Epithelial cell of proximal tubule (primary cell): Measurements from ENCODE around the gene WNK1. TPM values are rescaled to one million over a fixed set of nuclear protein-coding genes. Genes with fewer than 3 reads are reported as not detected.

ENCODE experiments used
- DNase-seq: peaks from one replicate; pipeline ENCODE4 v3.0.0-alpha.2; 2011; ENCODE audit warnings: low read depth
- H3K4me3 ChIP-seq: 2 replicates; pipeline ENCODE4 v1.5.1; 2011; ENCODE audit warnings: low read depth, mild to moderate bottlenecking, low read length
- CTCF ChIP-seq: conservative IDR thresholded peaks from 2 replicates; pipeline ENCODE4 v1.5.1; 2012; ENCODE audit warnings: low read depth, mild to moderate bottlenecking, low read length
- total RNA-seq: library from RNA; depleted of rRNA; stranded (reverse); fragments of >200 nt; gene quantifications from 2 replicates; pipeline ENCODE4 v1.2.3, GENCODE V29; 2015

WNK1 gene
- total RNA-seq, 1 donor from 2014 or later: 53.4 TPM

- no peak for TF ChIP-seq CTCF
- no peak overlapping the region for H3K4me3 ChIP-seq
- no peak for DNase-seq
Observed at GRCh38 chr12:749751-750270, 2.6 kb upstream of the WNK1 start.

DNA sequence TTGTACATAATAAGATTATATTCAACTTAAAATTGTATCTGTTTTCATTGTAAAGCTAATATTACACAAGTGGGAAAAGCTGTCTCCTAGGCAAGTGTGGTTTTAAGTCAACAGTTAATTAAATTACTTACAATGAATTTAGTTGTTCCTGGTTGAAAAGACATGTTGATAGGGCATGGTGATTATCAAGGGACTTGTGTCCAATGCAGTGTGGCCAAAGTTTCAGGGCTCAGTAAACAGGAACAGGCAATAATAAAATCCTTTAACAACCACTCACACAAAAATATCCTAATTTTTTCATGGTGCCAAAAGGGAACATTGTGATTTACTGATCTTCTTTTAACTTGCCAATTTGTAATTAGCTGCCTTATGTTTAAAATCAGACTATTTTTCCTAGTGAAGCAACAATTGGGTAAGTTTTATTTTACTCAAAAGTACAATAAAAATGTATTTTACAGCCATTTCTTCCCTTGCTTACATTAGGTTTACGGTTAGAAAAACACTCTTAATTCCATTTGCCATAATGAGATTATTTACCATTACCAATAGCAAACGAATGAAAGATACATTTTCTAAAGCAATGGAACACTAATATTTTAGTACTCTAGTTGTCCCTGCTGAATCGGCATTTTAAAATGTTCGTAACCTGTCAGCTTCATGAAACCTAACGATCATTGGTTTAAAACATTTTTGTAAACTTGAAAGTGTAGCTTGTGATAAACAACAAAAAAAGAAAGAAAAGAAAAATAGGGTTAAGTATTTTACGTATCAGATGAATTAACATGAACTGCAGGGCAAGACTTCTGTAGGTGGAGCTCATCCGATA lies 1.8 kb upstream of the WNK1 start:
- DNase-seq: no peak

DNA sequence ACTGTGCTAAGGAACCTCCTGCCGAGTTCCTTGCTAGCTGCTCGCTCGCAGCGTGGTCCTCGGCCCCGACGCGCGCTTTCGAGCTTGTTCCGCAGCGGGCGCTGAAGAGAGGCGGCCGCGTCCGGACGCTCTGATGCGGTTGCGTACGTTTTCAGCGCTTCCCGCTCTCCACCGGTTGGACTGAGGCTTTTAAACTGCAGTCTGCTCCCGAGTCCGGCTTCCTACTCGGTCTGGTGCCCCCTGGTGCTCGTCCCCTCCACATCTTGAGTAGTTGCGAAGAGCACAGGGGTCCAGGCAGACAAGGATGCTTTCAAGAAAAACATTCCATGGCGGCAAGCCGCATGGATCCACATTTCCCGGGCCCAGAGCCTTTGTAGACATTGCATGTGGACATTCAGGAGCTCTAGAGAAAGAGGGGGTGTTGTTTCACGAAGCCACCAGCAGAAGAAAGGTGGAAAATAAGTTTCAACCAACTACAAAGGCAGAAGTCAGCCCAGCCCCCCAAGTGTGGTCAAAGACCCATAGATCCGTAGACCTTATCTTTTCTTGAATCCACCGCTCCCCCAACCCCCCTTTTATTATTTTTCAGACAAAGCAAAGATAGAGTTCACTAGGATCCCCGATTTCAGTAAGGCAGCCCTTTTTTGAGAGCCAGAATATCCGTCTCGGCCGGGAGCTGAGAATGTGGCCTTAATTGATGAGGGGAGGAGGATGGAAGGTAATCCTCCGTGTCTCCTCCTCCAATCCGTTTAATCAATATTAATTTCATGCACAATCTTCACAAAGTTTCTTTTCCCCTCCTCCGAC lies 984 bp upstream of the WNK1 start:
- peak; percentile 80 for TF ChIP-seq CTCF
- DNase-seq: peak; percentile 66

More for the DNA sequence above, 1.8 kb upstream of the WNK1 start:
- peak overlapping the region; percentile 59 for H3K4me3 ChIP-seq
- no peak for TF ChIP-seq CTCF

GRCh38 chr12:752695-753610 lies 574 bp downstream of the WNK1 start:
- no peak for DNase-seq
- no peak for TF ChIP-seq CTCF
- H3K4me3 ChIP-seq: peak overlapping the region; percentile 89

More for the DNA sequence above, 984 bp upstream of the WNK1 start:
- peak overlapping the region; percentile 59 for H3K4me3 ChIP-seq

DNA sequence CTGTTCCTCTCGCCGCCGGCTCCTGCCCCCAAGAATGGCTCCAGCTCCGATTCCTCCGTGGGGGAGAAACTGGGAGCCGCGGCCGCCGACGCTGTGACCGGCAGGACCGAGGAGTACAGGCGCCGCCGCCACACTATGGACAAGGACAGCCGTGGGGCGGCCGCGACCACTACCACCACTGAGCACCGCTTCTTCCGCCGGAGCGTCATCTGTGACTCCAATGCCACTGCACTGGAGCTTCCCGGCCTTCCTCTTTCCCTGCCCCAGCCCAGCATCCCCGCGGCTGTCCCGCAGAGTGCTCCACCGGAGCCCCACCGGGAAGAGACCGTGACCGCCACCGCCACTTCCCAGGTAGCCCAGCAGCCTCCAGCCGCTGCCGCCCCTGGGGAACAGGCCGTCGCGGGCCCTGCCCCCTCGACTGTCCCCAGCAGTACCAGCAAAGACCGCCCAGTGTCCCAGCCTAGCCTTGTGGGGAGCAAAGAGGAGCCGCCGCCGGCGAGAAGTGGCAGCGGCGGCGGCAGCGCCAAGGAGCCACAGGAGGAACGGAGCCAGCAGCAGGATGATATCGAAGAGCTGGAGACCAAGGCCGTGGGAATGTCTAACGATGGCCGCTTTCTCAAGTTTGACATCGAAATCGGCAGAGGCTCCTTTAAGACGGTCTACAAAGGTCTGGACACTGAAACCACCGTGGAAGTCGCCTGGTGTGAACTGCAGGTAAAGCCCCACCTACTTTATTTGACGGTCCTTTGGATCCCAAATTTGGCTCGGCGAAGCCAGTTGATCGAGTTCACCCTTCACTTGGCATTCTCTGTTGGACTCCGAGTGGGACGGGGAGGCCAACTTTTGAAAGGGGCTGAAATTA lies 1.5 kb downstream of the WNK1 start:
- no peak for TF ChIP-seq CTCF
- H3K4me3 ChIP-seq: peak overlapping the region; percentile 89
- no peak for DNase-seq
